MCF 10A (cell line): ENCODE data around the gene LEMD3. TPM values are rescaled to one million over a fixed set of nuclear protein-coding genes. Genes with fewer than 3 reads are reported as not detected.

ENCODE experiments used
- BruUV-seq: library from RNA; stranded (reverse); fragments of 400-500 nt; replicated peaks from 2 replicates; lab custom pipeline; 2021; lab: Mats Ljungman, UMichigan
- CTCF ChIA-PET: fragments of 300-600 bp; sonication (Branson Sonifier 250); formaldehyde crosslinking; extraction: SDS; loops from one replicate; lab custom pipeline; 2021; ENCODE audit warnings: antibody characterized with exemption, inconsistent platforms; lab: Yijun Ruan, JAX
- POLR2A ChIA-PET: fragments of 300-600, 350-650 bp; sonication (Branson Sonifier 250); formaldehyde crosslinking; extraction: SDS; loops from one replicate; lab custom pipeline; 2020; ENCODE audit warnings: antibody characterized with exemption, inconsistent platforms; lab: Yijun Ruan, JAX
- DNase-seq: peaks from one replicate; pipeline ENCODE4 v3.0.0-alpha.2; 2018; ENCODE audit not compliant: unreplicated experiment
- H3K27ac Mint-ChIP-seq: one replicate; pipeline ENCODE4 v1.8.0; 2022; ENCODE audit warnings: mild to moderate bottlenecking, low read depth, mixed read lengths; ENCODE audit not compliant: unreplicated experiment
- H3K27me3 Mint-ChIP-seq: one replicate; pipeline ENCODE4 v1.8.0; 2022; ENCODE audit warnings: mixed read lengths; ENCODE audit not compliant: insufficient read depth, unreplicated experiment
- H3K36me3 Mint-ChIP-seq: one replicate; pipeline ENCODE4 v1.8.0; 2022; ENCODE audit warnings: mild to moderate bottlenecking, moderate library complexity, mixed read lengths; ENCODE audit not compliant: insufficient read depth, unreplicated experiment
- H3K4me1 Mint-ChIP-seq: one replicate; pipeline ENCODE4 v1.8.0; 2022; ENCODE audit warnings: mixed read lengths; ENCODE audit not compliant: insufficient read depth, unreplicated experiment
- H3K4me3 Mint-ChIP-seq: one replicate; pipeline ENCODE4 v1.8.0; 2022; ENCODE audit warnings: mild to moderate bottlenecking, moderate library complexity, mixed read lengths; ENCODE audit not compliant: unreplicated experiment
- H3K9me3 Mint-ChIP-seq: one replicate; pipeline ENCODE4 v1.8.0; 2022; ENCODE audit warnings: mixed read lengths; ENCODE audit not compliant: unreplicated experiment
- CTCF ChIP-seq: fragments of 200-600 bp; IDR thresholded peaks from one replicate; pipeline ENCODE4 v1.8.0; 2022; ENCODE audit warnings: antibody characterized with exemption, mild to moderate bottlenecking; ENCODE audit not compliant: unreplicated experiment
- intact Hi-C: fragments of 100-400 bp; cut with micrococcal nuclease; formaldehyde crosslinking; loops from 2 replicates; pipeline ENCODE4 v1.14.1; 2022
- total RNA-seq: library from RNA; stranded (reverse); gene quantifications from 2 replicates; pipeline ENCODE4 v1.2.3, GENCODE V29; 2022

LEMD3 gene
- total RNA-seq, 1 experiment from 2014 or later, result 21.8 TPM

- DNase-seq, result no peak
- Mint-ChIP-seq H3K4me3 (no peak overlapping the region), H3K36me3 (peaks cover 13% of the 10 kb centered on the region), H3K27me3 (no peaks in the 10 kb centered on the region), H3K27ac (no peak overlapping the region), H3K4me1 (peaks cover 24% of the 10 kb centered on the region), H3K9me3 (no peaks in the 10 kb centered on the region)
- TF ChIP-seq CTCF, result no peak
- ChIA-PET POLR2A (interaction anchor here (0.6 to 5.2 kb wide), 4 partner anchors 9 to 15 kb away, joined by 3 to 37 read pairs (median 3); partner anchors contain the start of gene LEMD3), CTCF (interaction anchor here (0.6 kb wide), 1 partner anchor 555 kb away, joined by 4 read pairs; no protein-coding TSS in a partner anchor)
- no TSS peak for BruUV-seq
- intact Hi-C loops, result no loop called here
Observed at GRCh38 chr12:65184176-65184857, 14.9 kb downstream of the LEMD3 start.

GRCh38 chr12:65184858-65185229 is 15.5 kb downstream of the LEMD3 start:
- no peaks in the 10 kb centered on the region for H3K9me3 Mint-ChIP-seq
- no peaks in the 10 kb centered on the region for H3K27me3 Mint-ChIP-seq
- H3K4me1 Mint-ChIP-seq, result peaks cover 24% of the 10 kb centered on the region
- ChIA-PET POLR2A (interaction anchor here (1.0 to 5.2 kb wide), 2 partner anchors 14 to 15 kb away, joined by 3 to 37 read pairs; partner anchors contain the start of gene LEMD3), CTCF (interaction anchor here (0.6 to 0.7 kb wide), 2 partner anchors 106 to 587 kb away, joined by 3 to 4 read pairs; no protein-coding TSS in a partner anchor)
- no TSS peak for BruUV-seq
- peaks cover 13% of the 10 kb centered on the region for H3K36me3 Mint-ChIP-seq
- H3K27ac Mint-ChIP-seq, result no peak overlapping the region
- intact Hi-C loops, result no loop called here
- no peak for DNase-seq
- no peak overlapping the region for H3K4me3 Mint-ChIP-seq
- TF ChIP-seq CTCF, result no peak

GRCh38 chr12:65187665-65188064 is 18.3 kb downstream of the LEMD3 start:
- no peak for TF ChIP-seq CTCF
- DNase-seq, result no peak
- Mint-ChIP-seq H3K4me3 (no peak overlapping the region), H3K9me3 (no peaks in the 10 kb centered on the region), H3K36me3 (peaks cover 6% of the 10 kb centered on the region), H3K27ac (no peak overlapping the region), H3K27me3 (no peaks in the 10 kb centered on the region), H3K4me1 (peaks cover 24% of the 10 kb centered on the region)
- CTCF ChIA-PET, result no interaction called here
- POLR2A ChIA-PET, result interaction anchor here (5.2 kb wide), 1 partner anchor 17 kb away, joined by 37 read pairs; the partner anchor contains the start of gene LEMD3
- intact Hi-C loops, result no loop called here
- BruUV-seq, result no TSS peak

- Mint-ChIP-seq H3K9me3 (no peaks in the 10 kb centered on the region), H3K27me3 (no peaks in the 10 kb centered on the region), H3K4me3 (no peak overlapping the region), H3K27ac (no peak overlapping the region), H3K4me1 (peaks cover 22% of the 10 kb centered on the region), H3K36me3 (peaks cover 4% of the 10 kb centered on the region)
- intact Hi-C loops, result no loop called here
- ChIA-PET POLR2A (interaction anchor here (5.2 kb wide), 1 partner anchor 18 kb away, joined by 37 read pairs; the partner anchor contains the start of gene LEMD3), CTCF (no interaction called here)
- no TSS peak for BruUV-seq
- no peak for TF ChIP-seq CTCF
- DNase-seq, result no peak
Observed at GRCh38 chr12:65188179-65188701, 18.9 kb downstream of the LEMD3 start.
